Cerebellar nuclear complex (tissue), 1 donor: Measurements from ENCODE around the gene SOCS7.
"Not testable (repeated sequence)": the region's sequence is repeated elsewhere in the genome, so short reads cannot be mapped to it uniquely, and the experiment has no call there.

Experiments used
- DNase-seq, 2 experiments: peaks; one replicate each; lab custom pipeline; 2025; lab: John Stamatoyannopoulos, UW

Gene SOCS7

DNA sequence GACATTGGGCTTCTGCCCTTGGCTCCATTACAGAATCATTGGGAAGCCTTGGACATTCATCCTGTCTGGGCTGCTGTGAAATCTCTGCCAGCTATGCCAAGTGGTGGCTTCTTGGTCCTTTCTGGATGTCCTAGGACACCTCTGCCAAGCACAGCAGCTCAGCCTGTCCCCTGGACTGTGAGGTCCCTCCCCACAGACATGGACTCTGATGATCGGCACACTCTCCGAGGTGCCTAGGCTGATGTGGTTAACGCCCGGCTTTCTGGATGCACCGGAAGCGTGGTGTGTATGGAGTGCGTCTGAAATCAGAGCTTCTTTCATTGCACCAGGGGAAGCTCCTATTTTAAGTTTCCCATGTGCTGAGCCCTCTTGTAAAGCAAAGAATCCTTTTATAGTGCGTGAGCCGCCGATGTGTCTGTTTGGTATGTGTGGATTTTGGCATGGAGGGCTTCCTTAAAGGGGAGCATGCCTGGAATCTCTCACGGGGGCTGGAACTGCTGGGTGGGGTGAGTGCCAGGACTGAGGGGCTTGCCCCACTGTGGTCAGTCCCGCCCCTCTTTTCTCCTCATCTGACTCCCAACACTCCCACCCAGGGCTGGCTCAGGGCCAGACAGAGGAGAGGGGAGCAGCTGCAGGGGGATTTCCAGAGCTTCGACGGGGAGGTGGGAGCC, 69.7 kb downstream of the SOCS7 start:
- no peak for DNase-seq

DNA sequence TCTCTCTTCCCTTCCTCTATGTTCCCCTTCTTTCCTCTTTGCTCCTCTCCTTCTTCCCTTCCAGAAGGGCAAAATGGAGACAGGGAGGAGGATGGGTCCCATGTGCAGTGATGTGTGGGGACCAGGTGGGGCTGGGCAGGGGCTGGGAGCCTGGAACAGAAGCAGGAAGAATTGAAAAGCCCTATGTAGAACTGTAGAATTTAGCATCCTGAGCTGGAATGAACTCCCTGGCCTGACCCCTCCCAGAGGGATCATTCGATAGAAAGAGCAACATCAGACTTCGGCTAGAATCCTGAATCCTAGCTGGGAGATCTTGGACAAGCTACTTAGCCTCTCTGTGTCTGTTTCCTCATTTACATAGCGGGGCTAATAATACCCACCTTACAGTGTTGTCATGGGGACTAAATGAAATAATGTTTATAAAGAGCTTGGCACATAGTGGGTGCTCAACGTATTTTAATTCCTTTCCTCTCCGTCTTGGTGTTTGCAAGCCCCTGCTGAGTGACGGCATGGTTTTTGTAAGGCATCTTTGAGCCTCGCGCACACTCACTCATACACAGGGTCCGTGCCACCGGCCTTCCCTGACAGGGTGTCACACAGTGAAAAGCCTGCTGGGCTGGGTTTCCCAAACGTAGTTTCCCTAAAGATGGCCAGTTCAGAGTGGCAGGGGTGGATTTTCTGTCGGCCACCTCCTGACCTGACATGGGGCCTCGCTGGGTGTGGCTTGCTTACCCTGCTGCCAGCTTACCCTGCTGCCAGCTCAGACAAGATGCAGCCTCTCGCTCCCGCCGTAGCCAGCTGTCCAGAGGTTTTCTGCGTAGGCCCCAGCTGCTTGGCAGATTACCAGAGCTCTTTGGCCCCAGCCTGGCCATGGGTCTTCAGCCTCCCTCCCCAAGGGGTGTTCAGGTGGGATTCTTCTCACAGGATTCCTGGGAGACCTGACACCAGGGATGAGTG, 70.5 kb downstream of the SOCS7 start:
- no peak for DNase-seq

- no peak for DNase-seq
These were observed 72.8 kb downstream of the SOCS7 start for GRCh38 chr17:38424297-38424972.

- DNase-seq, result no peak
These were observed 73.4 kb downstream of the SOCS7 start for GRCh38 chr17:38425031-38425430.

- no peak for DNase-seq
These were observed 74.1 kb downstream of the SOCS7 start for GRCh38 chr17:38425744-38426143.

GRCh38 chr17:38426441-38426840, 74.8 kb downstream of the SOCS7 start:
- no peak for DNase-seq

DNA sequence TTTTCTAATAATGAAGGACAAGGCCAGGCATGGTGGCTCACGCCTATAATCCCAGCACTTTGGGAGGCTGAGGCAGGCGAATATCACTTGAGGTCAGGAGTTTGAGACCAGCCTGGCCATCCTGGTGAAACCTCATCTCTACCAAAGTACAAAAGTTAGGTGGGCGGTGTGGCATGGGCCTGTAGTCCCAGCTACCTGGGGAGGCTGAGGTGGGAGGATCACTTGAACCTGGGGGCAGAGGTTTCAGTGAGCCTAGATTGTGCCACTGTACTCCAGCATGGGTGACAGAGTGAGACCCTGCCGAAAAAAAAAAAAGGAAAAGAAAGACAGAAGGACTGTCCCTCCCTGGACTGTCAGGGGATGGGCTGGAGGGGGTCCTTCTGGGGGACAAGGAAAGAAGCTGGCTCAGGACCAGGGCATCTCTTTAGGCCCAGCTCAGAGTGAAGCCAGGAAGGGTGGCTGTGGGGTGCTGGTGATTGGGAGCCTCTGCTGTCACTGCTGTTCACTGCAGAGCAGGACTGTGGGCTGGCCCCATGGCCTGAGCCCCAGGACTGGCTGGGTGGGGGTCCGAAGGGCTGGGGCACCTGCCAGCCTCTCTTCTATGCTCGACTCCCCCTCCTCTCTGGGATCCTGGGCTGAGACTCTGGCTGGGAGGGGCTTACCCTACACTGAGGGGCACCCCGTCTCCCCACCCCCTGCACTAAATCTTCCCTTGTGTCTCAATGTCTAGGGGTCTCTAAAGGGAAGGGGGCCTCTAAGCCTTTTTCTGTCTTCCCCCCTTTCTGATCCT, 75.7 kb downstream of the SOCS7 start:
- no peak for DNase-seq

DNA sequence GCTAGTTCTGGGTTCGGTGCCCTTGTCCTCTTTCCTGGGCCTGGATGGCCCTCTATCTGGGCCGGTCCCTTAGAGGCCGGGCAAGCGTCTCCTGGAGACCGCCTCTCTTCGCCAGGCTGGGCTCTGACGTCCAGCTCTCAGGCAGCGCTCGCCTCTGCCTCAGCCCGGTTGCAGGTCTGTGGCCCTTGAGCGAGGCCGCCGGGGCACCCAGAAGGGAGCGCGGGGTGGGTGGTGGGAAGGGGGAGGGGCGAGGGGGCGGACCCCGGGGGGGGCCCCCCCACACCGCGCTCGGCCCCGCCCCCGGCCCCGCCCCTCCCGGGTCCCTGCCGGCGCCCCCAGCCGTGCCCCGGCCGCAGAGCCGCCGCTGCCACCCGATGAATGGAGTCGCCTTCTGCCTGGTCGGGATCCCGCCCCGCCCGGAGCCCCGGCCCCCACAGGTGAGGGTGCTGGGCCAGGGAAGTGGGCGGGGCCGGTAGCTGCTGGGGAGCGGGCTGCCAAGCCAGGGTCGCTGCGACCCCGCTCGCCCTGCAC, 76.5 kb downstream of the SOCS7 start, which contains the start of gene ARHGAP23:
ARHGAP23 (plus strand) TSS at position 353 of the 531 bp plus-strand sequence; CDS start at position 375, 22 bp downstream.
- peak in 1 of 2 experiments; percentile 34 for DNase-seq

DNA sequence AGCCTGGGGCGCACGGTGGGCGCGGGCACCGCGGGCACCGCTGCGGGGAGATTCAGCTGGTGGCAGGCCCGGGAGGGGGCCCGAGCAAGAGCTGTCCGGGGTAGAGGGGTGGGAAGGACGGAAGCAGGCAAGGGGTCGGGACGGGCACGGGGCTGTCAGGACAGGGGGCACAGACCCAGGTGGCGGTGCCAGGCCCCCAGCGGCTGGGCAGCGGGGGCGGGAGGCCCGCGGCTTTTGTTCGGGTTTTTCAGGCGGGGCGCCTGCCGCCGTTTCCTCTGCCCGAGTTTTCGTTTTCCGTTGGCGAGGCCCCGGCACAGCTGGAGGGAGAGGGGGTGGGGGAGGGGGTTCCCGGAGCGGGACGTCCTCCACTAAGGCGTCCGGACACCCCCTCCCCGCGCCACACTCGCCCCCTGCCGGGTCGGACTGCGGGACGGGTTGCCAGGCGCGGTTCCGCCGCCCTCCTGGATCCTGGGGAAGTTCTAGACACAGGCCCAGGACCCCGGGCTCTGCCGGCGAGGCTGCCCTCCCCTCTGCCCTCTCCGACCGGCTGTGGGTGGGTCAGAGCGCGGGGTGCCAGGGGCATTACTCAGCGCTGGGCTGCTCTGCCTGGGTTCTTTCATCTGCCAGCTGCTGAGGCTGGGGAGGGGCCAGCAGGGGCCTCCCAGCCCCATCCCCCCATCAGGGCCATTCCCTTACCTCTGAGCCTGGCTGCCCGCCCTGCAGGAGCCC, 77.2 kb downstream of the SOCS7 start:
- no peak for DNase-seq

DNA sequence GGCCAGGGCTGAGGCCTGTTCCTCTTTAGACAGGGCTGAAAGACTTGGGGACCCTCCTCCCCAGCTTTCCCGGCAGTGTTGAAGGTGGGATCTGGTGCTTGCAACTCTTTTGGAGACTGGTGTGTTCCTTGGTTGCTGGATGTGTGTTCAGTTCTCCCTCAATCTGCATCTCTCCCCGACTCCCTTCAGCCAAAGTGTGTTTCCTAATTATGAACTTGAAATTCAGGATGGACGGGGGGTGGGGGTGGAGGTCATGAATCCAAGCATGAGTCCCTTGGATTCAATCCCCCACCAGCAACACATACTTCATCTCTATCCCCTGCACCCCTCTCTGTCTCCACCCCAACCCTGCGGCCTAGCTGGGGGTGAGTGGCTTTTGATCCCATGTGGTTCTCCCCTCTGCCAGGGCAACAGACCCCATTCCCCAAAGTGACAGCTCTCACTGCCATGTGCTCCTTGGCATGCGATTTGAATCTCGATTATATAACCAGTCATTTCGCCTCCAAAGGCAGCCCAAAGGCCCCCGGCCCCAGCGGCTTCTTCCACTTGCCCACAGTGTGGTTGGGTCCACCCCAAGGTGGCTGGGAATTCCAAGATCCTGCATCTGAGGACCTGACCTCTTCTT, 77.9 kb downstream of the SOCS7 start:
- DNase-seq, result no peak

DNA sequence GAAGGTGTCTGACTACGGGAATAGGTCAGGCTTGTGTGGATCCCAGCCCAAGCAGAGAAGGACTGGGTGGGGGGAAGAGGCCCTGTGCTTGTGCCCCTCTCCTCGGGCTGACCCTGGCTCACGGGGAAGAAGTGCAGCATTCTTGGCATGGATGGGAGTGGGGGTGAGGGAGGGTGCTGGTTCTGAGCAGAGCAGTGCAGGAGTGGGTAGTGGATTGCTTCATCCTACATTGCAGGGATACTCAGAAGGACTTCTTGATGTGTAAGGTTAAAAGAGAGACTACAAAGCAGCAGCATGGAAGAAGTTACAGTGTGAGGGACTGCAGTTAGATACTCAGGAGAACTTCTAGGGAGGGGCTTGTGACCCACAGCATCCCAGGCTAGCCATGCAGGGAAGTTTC, 78.7 kb downstream of the SOCS7 start:
- no peak for DNase-seq

DNA sequence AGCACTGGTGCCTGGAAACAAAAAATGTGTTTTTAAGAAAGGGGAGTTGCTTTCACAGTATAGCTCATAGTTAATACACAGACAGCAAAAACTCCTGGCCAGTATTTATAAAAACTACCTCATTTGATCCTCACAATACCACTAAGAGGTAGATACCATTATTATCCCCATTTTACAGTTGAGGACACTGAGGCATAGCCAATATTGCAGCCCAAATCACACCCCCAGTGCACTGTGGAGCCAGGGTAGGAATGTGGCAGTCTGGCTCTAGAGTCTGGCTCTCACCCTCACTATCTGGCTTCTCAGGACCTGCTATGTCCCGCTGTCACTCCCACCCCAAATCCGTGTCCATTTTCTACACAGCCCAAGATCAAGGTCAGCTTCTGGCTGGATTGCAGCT, 79.2 kb downstream of the SOCS7 start:
- DNase-seq, result no peak

GRCh38 chr17:38431346-38432145, 79.9 kb downstream of the SOCS7 start:
- no peak for DNase-seq

DNA sequence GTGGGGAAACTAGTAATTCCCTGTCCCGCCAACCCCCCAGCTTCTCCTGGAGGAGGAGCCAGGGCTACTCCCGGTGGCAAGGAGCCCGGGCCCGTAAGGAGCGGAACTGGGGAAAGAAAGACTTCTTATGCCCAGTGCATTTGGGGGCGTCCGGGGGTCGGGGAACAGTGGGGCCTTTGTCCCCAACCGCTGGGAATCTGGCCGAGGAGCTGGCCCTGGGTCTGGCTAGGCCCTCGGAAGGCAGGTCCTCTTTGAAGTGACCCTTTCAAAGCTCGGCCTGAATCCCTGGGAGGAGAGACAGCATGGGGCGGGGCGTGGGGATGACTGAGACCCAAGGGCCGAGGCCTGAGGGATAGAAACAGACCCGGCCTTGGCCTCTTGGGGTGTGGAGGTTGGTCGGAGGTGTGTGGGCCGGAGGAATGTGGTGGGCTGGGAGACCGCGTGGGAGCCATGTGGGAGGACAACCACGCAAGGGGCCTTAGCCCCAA, 82.6 kb downstream of the SOCS7 start:
- DNase-seq, result no peak

DNA sequence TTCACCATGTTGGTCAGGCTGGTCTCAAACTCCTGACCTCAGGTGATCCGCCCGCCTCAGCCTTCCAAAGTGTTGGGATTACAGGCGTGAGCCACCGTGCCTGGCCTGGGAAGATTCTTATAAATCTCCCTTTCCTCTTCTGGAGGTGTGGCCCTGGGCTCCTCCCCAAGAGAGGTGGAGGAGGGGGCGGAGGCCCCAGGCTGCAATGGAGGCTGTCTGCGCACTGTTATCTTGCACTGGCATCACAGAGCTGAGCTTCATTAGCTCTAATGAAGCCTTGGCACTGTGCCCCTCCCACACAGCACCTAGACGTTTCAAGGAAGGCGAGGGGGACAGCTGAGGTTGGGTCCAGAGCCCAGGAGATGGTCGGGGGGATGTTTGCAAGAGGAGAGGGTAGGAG, 84.2 kb downstream of the SOCS7 start:
- DNase-seq, result no peak

GRCh38 chr17:38436386-38436785, 84.7 kb downstream of the SOCS7 start:
- no peak for DNase-seq

- not testable (repeated sequence) for DNase-seq
These were observed 85.7 kb downstream of the SOCS7 start for GRCh38 chr17:38437313-38437712.

GRCh38 chr17:38439436-38439835, 87.8 kb downstream of the SOCS7 start:
- DNase-seq, result no peak
